NCI-H526 treated with DMSO at 0.1 percent for 48 hours (cell line): Measurements from ENCODE around the gene POLG.

Experiments
- DNase-seq: peaks from one replicate; lab custom pipeline; 2025; lab: John Stamatoyannopoulos, UW

The POLG gene

DNA sequence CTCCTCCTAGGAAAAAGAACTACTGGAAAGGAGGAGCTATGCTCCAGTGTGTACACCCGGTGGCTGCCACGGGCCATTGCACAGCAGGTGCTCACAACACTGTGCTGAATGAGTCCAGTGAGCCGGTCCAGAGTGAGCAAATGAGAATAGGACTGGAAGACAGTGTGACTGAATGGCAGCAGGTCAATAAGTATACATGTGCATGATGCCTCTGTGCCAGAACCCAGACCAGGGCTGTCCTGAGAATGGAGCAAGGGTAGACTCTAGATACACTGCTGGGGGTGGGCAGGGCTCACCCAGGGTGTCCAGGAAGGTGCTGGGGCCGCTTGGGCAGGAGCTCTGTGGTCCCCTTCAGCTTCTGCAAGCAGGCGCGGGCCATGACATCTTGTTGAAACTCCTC lies 8.3 kb downstream of the POLG start:
- no peak for DNase-seq

DNA sequence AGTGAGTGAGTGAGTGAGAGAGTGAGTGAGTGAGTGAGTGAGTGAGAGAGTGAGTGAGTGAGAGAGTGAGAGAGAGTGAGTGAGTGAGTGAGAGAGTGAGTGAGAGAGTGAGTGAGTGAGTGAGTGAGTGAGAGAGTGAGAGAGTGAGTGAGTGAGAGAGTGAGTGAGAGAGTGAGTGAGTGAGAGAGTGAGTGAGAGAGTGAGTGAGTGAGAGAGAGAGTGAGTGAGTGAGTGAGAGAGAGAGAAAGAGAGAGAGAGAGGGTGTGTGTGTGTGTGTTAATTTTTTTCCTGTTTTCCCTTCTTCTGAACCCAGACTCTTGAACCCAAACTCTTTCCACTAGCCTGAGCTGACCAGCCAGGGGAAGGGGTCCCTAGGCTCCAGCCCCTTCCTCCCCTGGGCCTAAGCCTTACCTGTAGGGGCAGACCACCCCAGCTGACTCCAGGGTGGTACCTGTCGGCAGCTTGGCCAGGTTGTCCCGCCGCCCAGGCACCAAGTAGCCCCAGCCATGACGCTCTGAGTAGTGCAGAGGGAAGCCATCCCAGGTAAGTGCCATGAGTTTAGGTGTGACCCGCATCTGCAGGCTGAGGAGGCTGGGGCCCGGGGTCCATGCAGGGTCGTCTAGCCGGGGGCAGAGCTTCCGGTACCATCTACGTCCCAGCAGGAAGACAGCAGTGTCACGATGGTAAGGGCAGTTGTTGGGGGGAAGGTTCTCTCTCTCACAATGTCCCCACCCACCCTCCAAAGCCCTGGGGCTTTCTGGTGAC lies 9.4 kb downstream of the POLG start:
- no peak for DNase-seq

DNA sequence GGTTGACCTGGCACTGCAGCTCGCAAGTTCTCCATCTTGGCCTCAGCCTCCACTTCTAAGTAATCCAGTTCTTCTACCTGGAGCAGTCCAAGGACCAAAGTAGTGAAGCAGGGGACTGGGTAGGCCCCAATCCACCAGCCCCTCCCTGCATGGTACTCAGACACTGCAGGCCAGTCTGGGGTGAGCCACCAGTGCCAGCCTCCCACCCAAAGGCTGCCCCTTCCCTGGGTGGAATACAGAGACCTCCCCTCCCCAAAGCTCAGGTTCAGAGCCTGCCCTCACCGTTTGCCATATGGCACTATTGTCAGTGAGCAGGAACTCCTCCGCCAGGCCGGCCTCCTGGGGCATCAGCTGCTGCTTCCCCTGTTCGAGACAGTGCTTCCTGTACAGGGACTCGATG lies 10.8 kb downstream of the POLG start:
- DNase-seq = no peak

DNA sequence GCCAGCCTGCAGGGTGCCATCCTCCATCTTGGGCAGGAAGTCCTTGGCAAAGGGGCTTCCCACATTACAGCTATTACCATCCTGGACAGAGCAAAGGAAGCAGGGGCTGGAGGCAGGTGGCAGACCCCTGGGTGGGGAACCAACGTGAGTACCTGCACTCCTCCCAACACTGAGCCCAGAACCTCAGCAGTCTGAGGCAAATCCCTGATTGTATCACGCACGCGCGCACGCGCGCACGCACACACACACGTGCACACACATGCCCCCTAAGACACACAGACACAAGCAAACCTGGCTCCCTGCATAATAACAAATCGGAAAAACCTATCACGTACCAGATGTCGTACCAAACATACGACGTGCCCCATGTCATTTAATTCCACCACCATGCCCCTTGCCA lies 11.8 kb downstream of the POLG start:
- DNase-seq = no peak

DNA sequence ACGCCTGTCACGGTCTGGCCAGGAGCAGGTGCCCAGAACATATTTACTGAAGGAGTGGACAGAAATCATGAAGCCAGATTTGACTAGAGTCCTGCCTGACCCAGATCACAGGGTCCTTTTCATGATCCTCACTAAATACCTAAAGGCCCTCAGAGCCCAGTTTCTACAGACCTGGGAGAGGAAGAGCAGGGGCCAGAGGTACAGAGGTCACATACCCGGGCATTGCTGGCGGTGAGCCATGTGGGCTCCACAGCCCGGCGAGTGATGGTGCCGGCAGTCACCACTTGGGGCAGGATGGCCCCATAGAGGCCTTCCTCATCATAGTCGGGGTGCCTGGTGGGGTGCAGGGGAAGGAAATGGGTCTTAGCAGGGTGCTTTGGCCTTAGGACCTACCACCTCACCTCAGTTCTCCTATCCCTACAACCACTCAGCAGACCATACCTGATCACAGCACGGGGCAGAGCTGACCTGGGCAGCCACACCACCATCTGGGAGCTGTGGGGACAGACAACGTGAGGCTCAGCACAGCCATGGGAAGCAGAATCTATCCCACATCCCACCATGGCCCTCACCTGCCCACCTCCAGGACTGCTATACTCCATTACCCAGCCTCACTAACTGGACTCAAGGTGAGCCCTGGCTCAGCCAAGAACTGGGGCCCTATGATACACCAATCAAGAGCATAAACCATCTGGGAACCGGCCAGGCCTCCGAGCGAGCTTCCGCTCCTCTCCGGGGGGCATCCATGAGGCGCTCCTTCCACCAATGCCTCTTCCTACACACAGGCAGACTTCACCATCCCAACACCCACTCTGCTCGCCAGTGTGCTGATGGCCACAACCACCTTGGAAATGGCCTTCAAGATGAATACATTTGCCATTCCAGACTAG lies 12.9 kb downstream of the POLG start:
- DNase-seq = no peak

DNA sequence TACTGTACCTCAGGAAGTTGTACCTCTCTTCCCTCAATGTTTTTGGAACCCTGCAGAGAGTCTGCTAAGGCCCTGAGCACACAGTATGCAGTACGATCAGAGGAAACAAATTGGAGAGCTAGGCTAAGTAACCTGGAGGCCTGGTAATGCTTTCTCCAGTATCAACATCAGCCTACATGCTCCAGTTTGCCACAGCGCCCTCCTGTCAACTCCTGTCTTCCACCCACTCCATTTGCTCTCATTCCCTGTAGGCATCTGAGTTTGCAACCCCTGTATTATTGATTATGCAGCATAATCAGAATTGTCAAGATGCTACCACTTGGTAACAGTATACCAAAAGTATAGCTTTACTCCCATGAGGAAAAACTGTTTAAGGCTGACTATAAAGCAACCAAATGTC lies 14.4 kb downstream of the POLG start:
- DNase-seq = no peak

DNA sequence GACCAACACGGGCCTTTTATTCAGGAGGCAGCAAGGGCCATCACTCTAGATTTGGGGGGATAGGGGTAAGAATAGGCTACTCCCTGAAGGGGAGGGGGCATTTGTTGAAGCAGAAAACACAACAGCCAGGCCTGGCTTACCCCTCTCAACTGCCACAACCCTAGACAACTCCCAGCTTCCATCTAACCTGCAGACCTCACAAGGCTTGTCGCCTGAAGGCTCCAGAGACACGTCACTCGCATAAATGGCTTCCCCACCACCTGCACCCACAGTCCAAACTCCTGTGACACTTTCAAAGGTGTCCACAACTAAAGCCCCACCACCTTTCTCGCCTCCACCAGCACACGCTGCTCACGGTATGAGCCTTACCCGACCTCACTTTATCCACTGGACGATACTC lies 14.9 kb downstream of the POLG start:
- DNase-seq = no peak

DNA sequence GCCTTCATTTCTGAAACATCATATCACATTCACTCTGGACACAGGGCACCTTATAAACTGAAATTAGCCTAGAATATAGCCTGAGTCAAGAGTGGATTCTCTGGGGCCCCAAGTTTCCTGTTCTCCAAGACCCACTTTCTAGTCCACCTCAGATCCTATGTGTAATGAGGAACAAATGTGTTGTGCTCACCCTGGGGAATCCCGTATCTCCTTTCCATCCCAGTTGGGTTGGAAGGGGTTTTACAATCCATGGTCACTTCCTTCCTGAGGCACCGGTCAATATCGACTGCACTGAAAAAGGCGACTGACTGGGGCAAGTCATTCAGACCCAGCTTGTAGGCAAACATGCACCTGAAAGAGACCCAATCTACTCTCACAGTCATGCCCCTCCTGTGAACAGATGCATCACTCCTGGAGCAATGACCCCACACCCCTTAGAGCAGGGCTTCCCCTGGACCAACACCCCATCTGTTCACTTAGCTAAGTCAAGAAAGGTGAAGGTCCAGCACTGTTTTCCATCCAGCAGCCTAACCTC lies 17.4 kb downstream of the POLG start:
- DNase-seq = no peak

DNA sequence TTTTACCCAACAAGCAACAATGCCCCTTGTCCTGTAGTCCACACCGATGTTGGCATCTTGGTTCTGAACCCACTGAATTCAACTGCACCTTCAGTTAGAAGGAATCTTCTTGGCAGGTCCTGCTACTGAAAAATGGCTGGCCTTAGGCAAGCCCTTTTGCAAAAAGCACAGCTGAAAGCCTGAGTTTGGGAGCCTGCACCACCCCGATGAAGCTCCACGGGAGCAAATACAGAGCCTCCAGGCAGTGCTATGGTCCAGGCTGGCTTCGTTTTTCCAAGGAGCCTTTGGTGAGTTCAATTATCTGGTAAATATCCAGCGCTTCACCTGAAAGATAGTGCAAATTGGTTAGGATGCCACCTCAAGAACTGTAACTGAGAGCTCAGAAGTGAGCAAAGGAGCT lies 18.1 kb downstream of the POLG start:
- no peak for DNase-seq

DNA sequence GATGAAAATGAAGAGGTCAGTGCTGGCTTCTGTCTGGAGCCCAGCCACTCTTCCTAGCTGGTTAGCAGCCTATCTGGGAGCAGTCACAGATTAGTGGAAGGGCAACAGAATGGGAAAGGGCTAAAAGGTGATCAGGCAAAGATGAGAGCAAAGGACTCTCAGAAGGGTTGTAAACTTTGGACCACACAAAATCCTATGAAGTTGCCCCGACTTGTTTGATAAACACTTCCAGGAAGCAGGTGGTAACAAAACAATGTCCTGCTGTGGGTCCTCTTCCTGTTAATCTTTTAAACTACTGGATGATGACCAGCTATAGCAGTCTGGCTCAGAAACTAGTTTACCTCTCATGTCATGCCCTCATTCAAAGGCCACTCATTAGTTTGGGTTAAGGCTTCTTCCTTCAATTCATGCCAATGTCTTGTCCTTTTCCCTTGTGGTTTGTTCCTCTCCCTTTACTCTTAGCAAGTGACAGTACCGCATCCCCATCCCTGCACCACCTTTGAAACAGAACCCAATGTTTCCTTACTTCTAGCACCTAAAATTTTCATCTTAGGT lies 19.2 kb downstream of the POLG start:
- no peak for DNase-seq

DNA sequence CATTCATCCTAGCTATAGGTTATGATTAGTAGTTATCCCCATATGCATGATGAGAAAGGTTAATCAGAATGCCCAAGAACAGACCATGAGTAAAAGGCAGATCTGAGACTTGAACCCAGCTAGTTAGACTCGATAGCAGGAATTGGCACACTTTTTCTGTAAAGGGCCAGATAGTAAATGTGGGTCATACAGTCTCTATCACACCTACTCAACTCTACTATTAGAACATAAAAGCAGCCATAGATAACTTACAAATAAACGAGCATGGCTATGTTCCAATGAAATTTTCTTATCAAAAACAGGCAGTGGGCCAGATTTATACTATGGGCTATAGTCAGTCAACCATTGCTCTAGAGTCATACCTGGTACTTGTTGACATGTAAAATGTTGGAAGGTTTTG lies 24.6 kb downstream of the POLG start:
- DNase-seq = no peak

DNA sequence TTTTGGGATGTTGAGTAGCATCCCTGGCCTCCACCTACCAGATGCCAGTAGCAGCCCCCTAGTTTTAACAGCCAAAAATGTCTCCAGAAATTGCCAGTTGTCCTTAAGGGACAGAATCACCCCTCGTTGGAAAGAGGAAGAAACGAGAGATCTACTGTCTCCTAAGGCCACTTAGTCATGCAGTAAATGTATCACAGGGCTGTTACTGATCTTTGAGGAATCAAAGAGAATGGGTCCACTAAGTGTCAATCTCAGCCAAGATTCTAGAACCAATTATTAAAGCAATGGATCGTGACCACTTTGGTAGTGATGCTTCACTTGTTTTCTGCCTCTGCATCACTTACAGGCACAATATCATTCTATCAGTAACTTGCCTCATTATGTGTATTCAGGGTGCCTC lies 26.4 kb downstream of the POLG start:
- no peak for DNase-seq

DNA sequence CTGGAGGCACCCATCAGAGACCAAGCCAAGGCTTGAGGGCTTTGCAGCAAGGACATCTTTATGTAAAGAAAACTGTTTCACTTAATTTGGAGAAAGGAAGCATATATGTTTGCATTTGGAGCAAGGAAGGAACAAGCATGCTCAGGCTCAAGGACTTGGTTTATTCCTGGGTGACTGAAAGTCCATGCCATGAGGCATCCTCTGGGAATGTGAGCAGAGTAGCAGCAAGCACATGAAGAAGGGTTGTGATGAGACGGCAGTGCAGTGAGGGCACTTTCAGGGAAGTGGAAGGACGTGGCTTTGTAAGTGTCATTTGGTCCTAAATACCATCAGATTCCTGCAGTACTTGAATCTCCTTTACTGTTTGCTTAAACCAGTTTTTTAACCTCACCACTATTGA lies 26.8 kb downstream of the POLG start:
- DNase-seq = no peak

DNA sequence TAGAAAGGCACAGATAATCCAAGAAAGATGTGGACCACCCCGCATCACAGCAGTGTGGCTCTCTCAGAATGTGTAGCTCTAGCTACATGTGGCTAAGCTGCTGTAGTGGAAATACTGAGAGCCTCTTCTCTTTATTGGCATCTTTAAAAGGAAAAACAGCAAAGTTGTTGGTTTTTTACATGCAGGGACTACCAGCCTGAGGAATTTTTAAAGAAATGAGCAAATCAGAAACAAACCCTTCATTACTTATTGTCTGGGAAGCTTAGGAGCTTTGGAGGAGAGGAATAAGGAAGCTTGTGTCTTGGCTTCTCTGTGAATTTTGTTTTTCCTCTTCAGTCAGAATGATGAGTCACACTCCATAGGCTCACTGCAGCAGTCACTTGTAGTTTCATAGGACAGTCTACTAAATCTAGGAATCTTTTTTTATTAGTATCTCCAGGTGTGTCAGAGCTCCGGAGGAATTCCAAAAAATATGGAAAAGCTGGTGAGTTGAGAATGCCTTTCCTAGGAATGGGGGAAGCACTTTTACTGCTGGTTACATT lies 27.5 kb downstream of the POLG start:
- DNase-seq = no peak

DNA sequence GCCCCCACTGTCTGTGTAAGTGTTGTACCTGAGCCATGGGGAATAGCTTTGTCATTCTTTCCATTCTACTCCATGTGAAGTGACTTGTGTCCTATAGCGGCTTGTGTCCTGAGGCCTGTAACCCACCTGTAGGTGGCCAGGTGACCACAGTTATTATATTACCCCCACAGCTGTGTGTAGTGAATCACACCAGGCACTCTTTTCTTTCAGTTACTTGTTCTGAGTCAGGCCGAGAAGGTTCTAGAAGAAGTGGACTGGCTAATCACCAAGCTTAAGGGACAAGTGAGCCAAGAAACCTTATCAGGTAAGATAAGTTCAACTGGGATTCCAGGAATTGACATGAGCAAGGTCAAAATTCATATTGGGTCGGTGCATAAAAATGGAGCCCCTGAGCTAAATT lies 29.2 kb downstream of the POLG start:
- no peak for DNase-seq

DNA sequence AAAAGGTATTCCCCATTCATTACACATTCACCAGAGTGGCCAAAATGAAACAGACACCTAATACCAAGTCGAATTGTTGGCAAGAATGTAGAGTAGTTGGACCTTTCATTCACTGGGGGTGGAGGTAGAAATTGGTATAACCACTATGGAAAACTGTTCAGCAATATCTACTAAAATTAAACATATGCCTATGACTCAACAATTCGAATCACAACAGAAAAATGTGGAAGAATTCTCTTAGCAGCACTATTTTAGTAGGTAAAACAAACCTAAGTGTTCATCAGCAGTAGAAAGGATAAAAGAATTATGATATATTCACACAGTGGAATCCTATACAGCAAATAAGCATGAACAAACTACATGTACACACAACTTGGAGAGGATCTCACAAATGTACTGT lies 30.6 kb downstream of the POLG start:
- DNase-seq = no peak

DNA sequence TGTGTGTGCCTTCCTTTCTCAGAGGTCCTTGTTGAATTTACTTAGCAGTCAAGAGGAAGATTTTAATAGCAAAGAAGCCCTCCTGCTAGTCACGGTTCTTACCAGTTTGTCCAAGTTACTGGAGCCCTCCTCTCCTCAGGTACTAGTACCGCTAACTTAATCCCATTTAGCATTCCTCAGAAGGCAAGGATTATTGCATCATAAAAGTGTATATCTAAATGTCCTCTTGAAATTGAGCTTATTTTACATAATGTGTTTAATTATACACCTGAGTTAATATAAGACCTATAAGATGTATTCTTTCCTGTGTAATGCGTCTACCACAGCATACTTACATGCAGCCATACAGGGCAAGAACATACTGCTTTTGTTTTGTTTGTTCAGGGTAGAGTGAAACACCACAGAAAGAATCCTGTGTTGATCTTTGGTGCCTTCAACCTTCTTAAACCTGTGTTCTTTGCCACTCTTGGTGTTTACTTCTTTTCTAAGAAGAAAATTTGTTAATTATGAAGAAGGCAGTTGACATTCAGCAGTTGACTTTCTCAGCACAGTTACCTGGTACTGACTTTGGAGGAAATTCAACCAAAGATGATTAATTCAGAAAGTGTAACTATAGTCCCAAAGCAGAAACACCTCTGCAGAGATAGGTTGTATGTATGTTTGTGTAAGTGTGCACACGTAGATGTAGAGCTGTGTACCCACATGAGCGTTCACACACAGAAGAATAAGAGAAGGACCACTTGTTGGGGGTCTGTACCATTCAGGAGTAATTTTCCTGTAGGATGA lies 33.1 kb downstream of the POLG start:
- no peak for DNase-seq

DNA sequence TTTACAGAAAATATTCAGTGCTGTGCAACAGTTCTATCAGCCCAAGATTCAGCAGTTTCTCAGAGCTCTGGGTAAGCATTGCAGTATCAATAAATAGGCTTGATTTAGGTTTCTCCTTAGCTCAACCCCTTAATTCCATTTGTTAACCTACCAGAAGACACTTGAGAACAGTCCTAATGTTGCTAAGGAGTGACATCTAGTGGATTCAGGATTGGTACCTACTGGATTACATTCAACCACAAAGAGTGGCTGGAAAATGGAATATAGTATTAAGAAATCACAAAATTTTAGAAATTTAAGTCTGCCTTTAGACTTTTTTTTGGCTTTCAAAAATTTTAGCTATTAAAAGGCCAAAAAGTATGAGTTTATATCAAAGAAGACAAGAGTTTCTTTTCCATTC lies 34.7 kb downstream of the POLG start:
- no peak for DNase-seq

DNA sequence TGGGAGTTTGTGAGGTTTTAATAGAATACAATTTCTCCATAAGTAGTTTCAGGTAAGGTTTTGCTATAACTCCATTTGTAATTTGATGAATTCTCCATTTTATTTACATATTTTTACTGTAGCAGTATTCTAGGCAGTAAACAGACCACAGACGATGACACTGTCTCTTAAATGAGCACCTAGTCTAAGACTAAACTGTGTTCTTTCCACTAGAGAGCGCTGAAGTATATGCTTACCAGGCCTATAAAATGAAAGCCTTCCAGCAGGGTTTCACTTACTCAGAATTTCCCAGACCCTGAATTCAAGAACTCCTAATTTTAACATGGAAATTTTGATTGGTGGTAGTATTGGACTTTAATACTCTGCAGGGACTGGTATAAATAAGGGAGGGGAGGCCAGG lies 41.6 kb downstream of the POLG start:
- no peak for DNase-seq

DNA sequence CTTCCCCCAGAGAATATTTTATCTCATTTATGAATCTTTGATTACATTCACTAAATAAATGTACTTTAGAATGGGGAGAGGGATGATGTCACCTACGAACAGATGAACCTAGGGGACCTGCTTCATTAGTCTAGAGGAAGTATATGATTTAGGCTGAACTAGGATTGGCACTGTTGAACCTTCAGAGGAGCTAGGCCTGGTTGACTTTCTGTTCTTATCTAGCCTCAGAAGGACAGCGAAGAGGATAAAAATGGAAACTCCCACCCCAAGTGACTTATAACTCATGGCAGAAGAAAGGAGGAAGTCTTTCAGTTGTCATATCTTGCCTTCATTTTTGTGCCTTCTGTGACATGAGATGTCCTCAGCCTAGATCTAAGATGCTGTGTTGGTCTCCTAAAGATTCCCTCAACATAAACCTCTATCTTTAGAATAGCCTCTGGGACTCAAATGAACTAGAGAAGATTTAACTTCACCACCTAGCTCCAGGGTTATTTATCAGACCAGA lies 42.6 kb downstream of the POLG start:
- DNase-seq = no peak

DNA sequence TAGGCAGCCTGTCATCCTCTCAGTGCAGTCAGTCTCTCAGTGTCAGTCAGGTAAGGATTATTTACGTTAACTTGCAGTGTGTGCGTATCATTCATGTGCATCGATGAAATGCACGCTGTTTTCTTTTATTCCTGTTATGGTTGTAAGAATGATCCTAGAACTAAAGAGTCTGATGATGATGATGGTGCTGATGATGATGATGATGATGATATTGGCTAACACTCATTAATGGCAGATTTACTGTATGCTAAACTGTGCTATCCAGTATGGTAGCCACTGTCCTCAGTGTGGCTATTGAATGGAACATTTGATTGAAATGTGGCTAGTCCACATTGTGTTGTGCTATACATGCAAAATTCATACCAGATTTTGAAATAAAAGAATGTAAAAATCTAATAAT lies 51.4 kb downstream of the POLG start:
- no peak for DNase-seq

DNA sequence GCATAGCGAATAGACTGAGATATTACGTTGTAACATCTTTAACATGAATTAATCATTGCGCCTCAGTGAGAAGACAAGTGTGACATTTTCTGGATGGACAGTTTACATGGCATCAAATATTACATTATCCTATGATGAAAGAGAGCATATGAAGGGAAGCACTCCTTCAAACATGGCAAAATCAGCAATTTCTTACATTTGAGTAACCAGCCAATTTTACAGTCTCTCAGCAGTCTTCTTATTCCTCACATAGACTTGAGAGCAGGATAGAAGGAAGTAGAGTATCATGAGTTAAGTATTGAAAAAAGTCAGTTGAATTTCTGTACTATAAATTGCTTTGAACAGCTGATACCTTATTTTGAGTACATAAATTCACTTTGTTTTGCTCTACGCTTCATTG lies 52.0 kb downstream of the POLG start:
- DNase-seq = no peak
